Stimulated activated CD4-positive, alpha-beta T cell treated with anti-CD3 and anti-CD28 coated beads, Interleukin-15, amount 100 ng/mL, for 48 hours (primary cell): ENCODE results near the gene SYCP2L.
"Not testable (repeated sequence)": the region's sequence is repeated elsewhere in the genome, so short reads cannot be mapped to it uniquely, and the experiment has no call there.

ENCODE experiments used
- DNase-seq, 2 donors: peaks; one replicate each; pipeline ENCODE4 v3.0.0-alpha.2; 2020; ENCODE audit warnings: low read depth in 2 of 2

Gene SYCP2L

DNA sequence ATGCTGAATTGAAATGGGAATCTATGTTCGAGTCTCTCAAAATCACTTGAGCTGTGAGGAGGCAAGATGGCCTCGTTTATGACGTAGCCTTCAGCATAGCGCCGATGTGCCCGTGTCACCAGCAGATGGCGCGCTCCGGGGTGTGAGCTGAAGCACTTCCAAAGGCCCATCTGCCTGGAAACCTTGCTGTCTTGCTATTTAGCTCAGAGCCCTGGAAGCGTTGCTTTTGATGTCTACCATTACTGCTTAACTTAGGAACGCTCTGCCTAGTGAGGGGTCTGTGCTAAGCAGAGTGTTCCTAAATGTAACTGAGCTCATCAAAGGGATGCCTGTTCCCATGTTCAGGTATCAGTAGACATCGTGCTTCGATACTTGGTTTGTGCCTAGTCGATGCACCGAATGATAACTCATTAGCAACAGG, 67.7 kb downstream of the SYCP2L start:
- peak; percentile 51 to 71 for DNase-seq

DNA sequence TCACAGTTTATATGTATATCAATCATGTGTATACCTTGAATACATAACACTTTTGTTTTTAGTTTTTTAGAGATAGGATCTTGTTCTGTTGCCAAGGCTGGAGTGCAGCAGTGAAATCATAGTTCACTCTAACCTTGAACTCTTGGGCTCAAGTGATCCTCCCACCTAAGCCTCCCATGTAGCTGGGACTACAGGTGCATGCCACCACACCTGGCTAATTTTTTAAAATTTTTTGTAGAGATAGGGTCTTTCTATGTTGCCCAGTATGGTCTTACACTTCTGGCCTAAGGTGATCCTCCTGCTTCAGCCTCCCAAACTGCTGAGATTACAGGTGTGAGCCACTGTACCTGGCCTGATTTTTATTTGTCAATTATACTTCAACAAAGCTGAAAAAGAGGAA, 69.9 kb downstream of the SYCP2L start:
- no peak for DNase-seq

DNA sequence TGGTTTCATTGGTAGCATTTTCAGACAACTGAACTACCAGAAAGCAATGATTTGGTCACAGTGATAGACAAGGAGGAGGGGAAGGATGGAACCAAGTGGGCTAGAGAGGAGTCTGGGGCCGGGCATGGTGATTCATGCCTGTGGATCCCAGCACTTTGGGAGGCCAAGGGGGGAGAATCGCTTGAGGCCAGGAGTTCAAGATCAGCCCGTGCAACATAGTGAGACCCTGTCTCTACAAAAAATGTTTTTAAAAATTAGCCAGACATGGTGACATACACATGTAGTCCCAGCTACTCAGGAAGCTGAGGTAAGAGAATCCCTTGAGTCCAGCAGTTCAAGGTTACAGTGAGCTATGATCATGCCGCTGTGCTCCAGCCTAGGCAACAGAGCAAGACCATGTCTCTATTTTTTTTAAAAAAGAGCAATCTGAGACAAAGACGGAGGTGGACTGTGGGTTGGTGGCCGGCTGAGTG, 70.6 kb downstream of the SYCP2L start:
- DNase-seq: no peak

DNA sequence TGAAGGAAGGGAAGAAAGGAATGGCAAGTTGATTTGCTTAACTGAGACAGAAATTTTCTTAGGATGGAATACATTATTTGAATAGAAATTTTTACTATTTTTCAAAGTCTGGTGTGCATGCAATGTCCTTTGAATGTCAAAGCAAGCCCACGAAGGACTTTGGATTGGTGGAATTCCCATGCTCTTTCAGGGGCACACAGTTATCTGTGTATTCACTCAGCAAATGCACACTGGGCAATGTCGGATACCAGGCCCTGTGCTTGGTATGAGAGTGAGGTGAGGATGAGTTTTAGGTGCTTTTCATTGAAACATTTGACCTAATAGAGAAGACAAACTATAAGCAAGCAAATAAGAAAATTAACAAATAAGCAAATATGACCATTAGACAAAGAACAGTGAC, 73.3 kb downstream of the SYCP2L start:
- DNase-seq: no peak

GRCh38 chr6:10961837-10962236, 75.0 kb downstream of the SYCP2L start:
- no peak for DNase-seq

GRCh38 chr6:10962673-10963072, 75.8 kb downstream of the SYCP2L start:
- no peak for DNase-seq

- no peak for DNase-seq
Measured at GRCh38 chr6:10963113-10963512, 76.3 kb downstream of the SYCP2L start.

DNA sequence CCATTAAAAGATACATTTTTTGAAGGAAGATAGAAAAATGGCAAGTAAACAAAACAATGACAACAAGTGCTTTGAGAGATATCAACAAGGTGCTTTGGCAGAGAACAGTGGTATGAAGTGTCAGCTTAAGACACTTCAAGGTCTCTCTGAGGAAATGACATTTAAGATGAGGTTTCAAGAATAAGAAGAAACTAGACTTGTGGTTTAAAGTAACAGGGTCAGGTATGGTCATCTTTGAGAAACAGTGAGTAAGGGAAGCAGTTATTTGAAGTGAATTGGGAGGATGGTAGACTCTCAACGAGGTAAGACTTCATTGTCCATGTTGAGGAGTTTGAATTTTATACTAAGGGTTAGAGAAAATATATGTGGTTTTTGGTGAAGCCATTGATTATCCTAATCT, 77.8 kb downstream of the SYCP2L start:
- no peak for DNase-seq

DNA sequence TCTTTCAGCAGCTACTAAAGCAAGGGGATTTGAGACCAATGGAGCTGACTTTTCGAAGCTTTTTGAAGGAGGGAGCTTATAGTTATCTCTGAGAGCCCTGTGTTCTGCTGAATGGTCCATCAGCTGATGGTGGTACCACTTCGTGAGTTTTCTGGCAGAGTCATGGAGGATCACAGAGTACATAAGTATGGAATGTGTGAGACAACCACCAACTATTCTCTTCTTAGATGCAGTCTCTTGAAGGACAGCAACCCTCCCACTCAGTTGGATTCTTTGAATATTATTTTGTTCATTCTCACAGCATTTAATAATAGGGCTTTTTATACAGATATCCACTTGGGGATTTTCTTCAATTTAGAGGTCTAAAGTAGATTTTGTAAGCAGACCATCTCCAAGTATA, 81.9 kb downstream of the SYCP2L start:
- DNase-seq: no peak

DNA sequence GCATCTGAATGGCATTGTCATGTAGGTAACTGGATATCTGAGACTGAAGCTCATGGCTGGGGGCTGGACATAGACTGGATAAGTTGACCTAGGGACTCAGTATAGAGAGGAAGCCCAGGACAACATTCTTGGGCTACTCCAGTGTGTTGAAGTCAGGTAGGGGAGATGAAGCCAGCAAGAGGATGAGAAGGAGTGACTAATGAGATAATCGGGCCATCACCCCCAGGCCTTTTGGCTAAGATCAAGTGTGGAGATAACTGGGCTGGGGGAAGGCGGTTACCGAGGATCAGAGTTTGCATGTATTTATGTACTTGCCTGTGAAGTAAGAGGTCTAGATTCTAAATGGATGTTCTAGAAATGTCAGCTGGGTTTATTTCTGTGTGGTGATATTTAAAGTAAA, 83.9 kb downstream of the SYCP2L start:
- DNase-seq: no peak

DNA sequence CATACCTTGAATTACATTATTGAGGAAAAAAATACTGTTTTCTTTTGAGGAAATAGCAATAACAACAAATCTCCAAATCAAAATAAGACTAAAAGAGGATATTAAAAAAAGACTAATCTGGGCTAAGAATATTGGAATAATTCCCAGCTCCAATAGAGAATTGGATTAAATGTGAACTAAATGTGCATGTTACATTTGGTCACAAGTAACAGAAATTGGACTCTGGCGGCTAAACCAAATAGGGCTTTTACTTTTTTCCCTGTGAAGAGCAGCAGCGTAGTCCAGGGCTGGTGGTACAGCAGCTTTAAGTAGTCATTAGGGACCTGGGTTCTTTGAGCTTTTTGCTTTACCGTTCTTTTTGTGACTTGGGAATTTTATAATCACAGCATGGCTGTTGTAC, 85.3 kb downstream of the SYCP2L start:
- no peak for DNase-seq

DNA sequence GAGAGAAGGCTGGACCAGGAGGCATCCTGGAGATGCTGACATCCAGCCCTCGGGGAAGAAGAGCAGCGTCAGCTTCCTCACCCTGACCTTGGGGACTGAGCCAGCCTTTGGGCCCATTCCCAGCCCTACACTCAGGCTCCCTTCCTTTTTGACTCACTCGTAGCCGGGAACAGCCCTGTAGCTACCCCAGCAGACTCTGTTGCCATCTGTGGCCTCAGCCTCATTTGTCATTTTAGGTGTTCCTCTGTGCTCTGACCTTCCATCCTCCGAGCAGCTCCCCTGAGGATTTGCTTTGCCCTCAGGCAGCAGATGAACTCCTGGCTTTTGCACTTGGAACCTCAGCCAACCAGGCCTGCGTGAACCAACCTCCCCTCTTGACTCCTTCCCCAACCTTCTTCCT, 89.7 kb downstream of the SYCP2L start:
- no peak for DNase-seq

DNA sequence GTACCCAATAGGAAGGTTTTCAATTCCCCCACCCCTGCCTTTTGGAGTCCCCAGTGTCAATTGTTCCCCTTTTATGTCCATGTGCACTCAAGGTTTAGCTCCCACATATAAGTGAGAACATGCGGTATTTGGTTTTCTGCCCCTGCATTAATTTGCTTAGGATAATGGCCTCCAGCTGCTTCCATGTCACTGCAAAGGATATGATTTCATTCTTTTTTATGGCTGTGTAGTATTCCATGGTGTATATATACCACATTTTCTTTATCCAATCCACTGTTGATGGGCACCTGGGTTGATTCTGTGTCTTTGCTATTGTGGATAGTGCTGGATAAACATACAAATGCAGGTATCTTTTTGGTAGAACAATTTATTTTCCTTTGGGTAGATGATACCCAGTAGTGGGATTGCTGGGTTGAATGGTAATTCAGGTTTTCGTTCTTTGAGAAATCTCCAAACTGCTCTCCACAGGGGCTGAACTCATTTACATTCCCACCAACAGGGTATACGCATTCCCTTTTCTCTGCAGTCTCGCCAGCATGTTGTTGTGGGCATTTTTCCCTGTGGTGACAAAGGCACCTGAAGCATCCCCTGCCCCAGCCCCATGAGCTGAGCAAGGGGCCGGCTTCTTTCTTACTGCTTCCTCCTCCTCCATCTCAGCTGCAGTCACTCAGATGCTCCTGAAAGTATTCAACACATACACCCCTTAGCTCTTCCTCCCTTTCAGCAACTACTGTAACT, 90.5 kb downstream of the SYCP2L start:
- DNase-seq: no peak

DNA sequence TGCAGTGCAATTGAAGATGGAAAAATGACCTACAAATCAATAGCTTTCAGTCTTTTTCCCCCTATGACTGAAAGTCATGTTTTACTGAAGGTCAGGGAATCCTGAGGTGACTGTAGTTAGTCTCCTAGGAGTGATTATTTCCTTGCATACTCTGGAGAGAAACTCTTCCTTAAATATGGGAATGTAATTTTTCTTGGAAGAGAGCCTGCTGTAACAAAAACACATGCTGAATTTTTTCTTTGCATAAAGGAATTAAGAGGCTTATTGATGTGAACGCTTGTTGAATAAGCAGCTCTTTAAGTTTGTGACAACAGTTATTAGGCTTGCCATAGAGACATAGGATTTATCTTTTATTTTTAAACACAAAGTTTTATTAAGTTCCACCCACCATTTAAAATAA, 92.8 kb downstream of the SYCP2L start:
- no peak for DNase-seq

DNA sequence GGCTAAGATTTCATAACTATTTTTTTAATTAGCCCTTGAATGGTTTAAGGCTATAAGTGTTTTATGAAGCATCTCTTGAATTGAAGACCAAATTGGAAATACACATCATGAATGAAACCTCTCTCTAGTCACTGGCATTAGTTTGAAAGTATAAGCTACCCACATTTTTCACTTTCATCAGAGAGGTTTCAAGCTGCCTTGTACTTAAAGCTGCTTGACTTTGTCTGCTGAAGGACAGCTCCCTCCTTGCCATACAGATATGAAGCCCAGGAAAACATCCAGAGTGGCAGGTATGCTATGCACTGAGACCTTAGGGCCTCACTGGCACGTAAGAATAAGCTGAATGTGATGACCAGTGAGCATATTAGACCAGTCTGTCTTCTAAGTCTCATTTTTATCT, 94.6 kb downstream of the SYCP2L start:
- no peak for DNase-seq

- not testable (repeated sequence) for DNase-seq
Measured at GRCh38 chr6:10984959-10985358, 98.1 kb downstream of the SYCP2L start.

- no peak for DNase-seq
Measured at GRCh38 chr6:10989587-10989986, 102.7 kb downstream of the SYCP2L start.

- no peak for DNase-seq
Measured at GRCh38 chr6:10991115-10991514, 104.3 kb downstream of the SYCP2L start.

DNA sequence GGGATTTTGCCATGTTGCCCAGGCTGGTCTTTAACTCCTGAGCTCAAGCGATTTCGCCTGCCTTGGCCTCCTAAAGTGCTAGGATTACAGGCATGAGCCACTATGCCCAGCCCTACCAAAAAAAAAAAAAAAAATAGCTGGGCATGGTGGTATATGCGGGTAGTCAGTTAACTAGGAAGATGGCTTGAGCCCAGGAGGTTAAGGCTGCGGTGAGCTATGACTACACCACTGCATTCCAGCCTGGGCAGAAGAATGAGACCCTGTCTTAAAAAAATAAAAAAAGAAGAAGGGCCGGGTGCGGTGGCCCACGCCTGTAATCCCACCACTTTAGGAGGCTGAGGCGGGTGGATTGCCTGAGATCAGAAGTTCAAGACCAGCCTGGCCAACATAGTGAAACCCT, 107.0 kb downstream of the SYCP2L start:
- no peak for DNase-seq

DNA sequence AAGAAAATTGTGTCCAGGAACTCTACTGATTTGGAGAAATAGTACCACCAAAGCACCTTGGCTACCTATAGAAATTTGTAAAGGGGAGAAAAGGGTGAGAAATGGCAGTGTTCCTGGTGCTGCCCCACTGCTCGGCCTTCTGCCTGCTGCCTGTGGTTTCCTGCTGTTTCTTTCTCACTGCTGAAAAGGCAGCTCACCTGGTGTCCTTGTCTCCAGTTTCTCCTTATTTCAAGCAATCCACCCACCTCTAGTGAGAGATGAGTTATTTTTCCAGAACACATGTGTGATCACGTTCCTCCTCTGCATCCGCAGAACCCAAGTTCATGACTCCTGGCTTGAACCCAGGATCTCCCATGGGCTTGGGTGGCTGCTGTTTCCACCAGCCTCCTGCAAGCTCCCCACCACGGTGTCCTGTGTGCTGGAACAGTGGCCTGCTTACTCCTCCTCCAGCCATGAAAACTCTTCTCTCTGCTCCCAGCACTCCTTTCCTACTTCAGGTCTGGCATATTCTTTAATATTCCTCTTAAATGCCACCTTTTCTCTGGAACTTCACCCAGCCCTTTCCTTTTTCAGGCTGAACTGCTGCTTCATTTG, 108.4 kb downstream of the SYCP2L start:
- no peak for DNase-seq

- DNase-seq: no peak
Measured at GRCh38 chr6:10999994-11000393, 113.1 kb downstream of the SYCP2L start.

- DNase-seq: no peak
Measured at GRCh38 chr6:11002176-11002575, 115.3 kb downstream of the SYCP2L start.

DNA sequence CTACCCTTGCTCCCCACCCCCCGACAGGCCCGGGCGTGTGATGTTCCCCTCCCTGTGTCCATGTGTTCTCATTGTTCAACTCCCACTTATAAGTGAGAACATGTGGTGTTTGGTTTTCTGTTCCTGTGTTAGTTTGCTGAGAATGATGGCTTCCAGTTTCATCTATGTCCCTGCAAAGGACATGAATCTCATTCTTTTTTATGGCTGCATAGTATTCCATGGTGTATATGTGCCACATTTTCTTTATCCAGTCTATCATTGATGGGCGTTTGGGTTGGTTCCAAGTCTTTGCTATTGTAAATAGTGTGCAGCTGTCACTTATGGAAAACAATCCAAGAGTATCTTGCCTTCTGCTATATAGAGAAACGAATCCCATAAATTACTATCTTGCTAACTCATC, 116.4 kb downstream of the SYCP2L start:
- not testable (repeated sequence) for DNase-seq

DNA sequence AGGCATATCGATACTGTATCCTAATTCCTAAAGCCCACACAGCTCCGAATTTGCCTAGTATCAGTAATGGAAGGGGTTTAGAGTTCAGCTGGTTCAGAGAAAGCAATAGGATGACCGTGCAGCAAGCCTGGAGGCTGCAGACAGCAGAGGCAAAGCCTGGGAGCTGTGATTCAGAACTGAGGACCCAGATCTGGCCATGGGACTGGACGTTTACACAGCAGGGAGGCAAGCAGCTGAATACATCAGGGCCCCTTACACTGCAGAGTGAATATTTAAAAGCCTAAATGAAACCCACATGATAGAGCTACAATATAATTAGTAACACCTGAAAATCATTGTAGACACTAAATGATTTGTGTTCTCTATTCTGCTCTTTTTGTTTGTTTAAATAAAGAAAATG, 119.2 kb downstream of the SYCP2L start:
- DNase-seq: no peak
